ENCODE data around the gene CHKA. TPM values are rescaled to one million over a fixed set of nuclear protein-coding genes. Genes with fewer than 3 reads are reported as not detected.

Gene CHKA
- total and polyA plus RNA-seq, 9 of the 15 experiments (the other 6 are each of a cell fraction or from before 2014, with no cell fraction given): 3.6 to 37.0 (median 30.2) TPM

DNA sequence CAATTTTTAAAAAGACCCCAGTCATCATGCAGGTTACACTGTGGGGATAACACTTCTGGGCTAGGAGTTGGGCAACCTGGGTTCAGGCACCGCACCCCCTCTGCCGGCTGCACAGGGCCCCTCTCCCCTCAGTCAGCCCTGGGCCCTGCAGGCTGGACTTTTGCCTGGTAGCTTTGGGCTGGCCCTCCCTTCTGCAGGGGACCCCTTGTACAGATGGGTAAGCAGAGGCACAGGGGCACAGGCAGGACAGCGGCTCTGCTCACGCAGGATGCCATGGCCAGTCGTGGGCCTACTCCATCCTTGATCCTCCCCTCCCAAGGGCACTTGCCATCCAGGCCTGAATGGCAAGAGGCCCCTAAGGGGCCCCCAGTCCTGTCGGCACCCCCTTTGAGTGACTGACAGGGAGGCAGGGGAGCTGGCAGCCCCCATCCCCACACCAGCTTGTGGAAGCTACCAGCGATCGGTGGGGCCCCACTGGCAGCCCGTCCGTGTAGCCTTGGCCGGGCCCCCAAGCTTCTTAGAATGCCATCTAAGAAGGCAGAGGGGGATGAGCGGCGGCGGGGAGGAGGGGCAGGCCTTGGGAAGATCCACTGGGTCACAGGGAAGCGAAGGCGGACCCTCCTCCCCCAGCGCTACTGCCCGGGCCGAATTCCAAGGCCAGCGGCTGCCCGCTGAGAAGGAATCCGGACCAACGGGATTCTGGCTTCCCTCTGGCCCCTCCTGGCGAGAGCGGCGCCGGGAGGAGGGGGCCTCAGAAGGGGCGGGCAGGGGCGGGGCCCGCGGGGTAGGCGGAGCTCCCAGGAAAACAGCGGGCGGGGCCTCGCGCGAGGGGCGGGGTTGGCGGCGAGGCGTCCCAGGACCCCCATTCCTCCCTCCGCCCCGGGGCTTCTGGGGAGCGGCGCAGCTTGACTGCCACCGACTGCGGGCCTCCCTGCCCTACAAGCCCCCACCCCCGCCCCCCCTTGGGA, 6.8 kb upstream of the CHKA start (continued):
- TF ChIP-seq ZFX (CRISPR knock-in tag; IDR thresholded peaks at IDR 0.05): peak; percentile 27; the same call in 1 of the 2 replicates
- TF ChIP-seq, protein P1, sequence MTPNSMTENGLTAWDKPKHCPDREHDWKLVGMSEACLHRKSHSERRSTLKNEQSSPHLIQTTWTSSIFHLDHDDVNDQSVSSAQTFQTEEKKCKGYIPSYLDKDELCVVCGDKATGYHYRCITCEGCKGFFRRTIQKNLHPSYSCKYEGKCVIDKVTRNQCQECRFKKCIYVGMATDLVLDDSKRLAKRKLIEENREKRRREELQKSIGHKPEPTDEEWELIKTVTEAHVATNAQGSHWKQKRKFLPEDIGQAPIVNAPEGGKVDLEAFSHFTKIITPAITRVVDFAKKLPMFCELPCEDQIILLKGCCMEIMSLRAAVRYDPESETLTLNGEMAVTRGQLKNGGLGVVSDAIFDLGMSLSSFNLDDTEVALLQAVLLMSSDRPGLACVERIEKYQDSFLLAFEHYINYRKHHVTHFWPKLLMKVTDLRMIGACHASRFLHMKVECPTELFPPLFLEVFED (CRISPR knock-in tag; conservative IDR thresholded peaks at IDR 0.05): no peak

DNA sequence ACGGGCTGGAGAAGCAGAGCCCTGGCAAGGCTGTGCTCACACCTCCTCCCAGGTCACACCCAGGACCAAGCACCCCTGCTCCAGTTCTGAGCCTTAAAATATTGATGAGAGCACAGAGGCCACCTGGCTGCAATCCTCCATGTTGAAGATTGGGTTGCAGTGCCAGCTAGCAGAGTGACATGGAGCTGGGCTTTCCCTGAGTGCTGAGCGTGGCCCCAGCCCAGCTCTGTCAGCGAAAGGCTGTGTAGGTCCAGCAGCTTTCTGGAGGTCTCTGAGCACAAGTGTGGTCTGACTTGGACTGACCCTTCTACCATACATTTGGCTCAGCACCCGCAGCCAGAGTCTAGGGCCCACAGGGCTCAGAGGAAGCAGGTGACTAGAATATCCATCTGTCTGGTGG, 4.0 kb upstream of the CHKA start:
- H3K4me1 ChIP-seq (replicated peaks in 1 of 2; ENCODE audit: control insufficient read depth in 2 of 2, insufficient read depth in 2 of 2, low read length in 2 of 2): peaks cover 12 to 34% of the 10 kb centered on the region in 2 experiments
- H3K79me2 ChIP-seq (ENCODE audit: control insufficient read depth, insufficient read depth, low read length): peaks cover 5% of the 10 kb centered on the region
- H3K9me1 ChIP-seq (ENCODE audit: control insufficient read depth, insufficient read depth, low read length): no peaks in the 10 kb centered on the region
- in situ Hi-C loops (cut with MboI): no loop called here
- H3K27me3 ChIP-seq (ENCODE audit: control insufficient read depth in 2 of 2, insufficient read depth in 2 of 2, low read length in 2 of 2): no peaks in the 10 kb centered on the region
- intact Hi-C loops (cut with micrococcal nuclease): no loop called here
- ChIA-PET POLR2A (interaction anchor here (0.6 kb wide), 1 partner anchor 128 kb away, joined by 3 read pairs; no protein-coding TSS in a partner anchor), CTCF (ENCODE audit: low intra/inter-chr PET ratio) (no interaction called here)
- H2AFZ ChIP-seq (ENCODE audit: low read depth, low read length): no peak overlapping the region
- H3K27ac ChIP-seq (ENCODE audit: extremely low read depth, low read depth, low read length): no peak overlapping the region
- WGBS (ENCODE audit: insufficient coverage, low coverage, missing lambda C conversion rate): 48% methylated on average over 4 of the region's 4 CpGs
- H3K9ac ChIP-seq (ENCODE audit: insufficient read depth in 1 of 2, low read depth in 2 of 2, low read length in 2 of 2): 0 out of 4 replicates have a peak overlapping the region, but pooled peaks of 1 of the 2 experiments have one; percentile 32
- H3K9me3 ChIP-seq (replicated peaks; ENCODE audit: control insufficient read depth, insufficient read depth, low read depth, low read length): no peaks in the 10 kb centered on the region
- H3K36me3 ChIP-seq (ENCODE audit: control insufficient read depth, insufficient read depth, low read length): no peaks in the 10 kb centered on the region
- H3K4me3 ChIP-seq: no peak overlapping the region
- H3K4me2 ChIP-seq (ENCODE audit: insufficient read depth, low read length): no peak overlapping the region
- DNase-seq (ENCODE audit: extremely low read depth in 1 of 4, low spot score in 3 of 4) (peak in 1 of 4 experiments; percentile 3), ATAC-seq (no peak), FAIRE-seq (no peak)
- BruUV-seq (replicated peaks): no TSS peak
- TF ChIP-seq COPS2 (conservative IDR thresholded peaks at IDR 0.05) (no peak), PHTF2 (CRISPR knock-in tag; IDR thresholded peaks at IDR 0.05) (no peak), SMAD3 (CRISPR knock-in tag; conservative IDR thresholded peaks at IDR 0.05) (no peak)
- H4K20me1 ChIP-seq (replicated peaks; ENCODE audit: control insufficient read depth, insufficient read depth, low read length): no peaks in the 10 kb centered on the region
